Breast epithelium (tissue), 3 donors: ENCODE measurements around the gene MEDAG.

Experiments used
- POLR2A ChIP-seq: fragments of 450-650 bp; IDR thresholded peaks from one replicate; pipeline ENCODE4 v1.6.1; 2016; ENCODE audit warnings: antibody characterized with exemption, mild to moderate bottlenecking, moderate library complexity
- POLR2AphosphoS5 ChIP-seq, 3 donors: sonication (generic); formaldehyde crosslinking; IDR thresholded peaks; one replicate each; pipeline ENCODE4 v1.6.1; 2017; ENCODE audit warnings: antibody characterized with exemption in 3 of 3
- TF ChIP-seq, protein P1 (sequence below), 3 donors: fragments of 450-650 bp; IDR thresholded peaks; one replicate each; pipeline ENCODE4 v1.5.1; 2016 to 2017; ENCODE audit warnings: antibody characterized with exemption in 3 of 3, mild to moderate bottlenecking in 3 of 3, moderate library complexity in 3 of 3

DNA sequence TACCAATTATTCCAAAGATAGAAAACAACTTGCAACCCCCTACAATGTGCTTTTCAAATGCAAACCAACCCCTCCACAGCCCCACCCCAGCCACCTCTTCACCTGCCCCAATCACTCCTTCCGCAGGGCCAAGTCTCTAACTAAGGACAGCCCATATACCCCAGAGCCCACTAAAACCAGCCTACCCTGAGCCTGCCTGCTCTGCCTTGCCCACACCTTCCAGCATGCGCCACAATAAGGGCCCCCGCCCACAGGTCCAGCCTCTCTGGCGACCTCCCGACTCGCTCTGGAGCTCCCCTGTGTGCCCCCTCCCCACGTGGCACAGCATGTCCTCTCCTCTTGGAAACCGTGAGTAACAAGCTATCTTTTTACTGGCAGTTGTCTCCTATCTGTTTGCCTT lies 42.8 kb upstream of the MEDAG start:
- TF ChIP-seq, protein P1, sequence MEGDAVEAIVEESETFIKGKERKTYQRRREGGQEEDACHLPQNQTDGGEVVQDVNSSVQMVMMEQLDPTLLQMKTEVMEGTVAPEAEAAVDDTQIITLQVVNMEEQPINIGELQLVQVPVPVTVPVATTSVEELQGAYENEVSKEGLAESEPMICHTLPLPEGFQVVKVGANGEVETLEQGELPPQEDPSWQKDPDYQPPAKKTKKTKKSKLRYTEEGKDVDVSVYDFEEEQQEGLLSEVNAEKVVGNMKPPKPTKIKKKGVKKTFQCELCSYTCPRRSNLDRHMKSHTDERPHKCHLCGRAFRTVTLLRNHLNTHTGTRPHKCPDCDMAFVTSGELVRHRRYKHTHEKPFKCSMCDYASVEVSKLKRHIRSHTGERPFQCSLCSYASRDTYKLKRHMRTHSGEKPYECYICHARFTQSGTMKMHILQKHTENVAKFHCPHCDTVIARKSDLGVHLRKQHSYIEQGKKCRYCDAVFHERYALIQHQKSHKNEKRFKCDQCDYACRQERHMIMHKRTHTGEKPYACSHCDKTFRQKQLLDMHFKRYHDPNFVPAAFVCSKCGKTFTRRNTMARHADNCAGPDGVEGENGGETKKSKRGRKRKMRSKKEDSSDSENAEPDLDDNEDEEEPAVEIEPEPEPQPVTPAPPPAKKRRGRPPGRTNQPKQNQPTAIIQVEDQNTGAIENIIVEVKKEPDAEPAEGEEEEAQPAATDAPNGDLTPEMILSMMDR (IDR thresholded peaks at IDR 0.05) = no peak
- TF ChIP-seq POLR2A (no peak), POLR2AphosphoS5 (IDR thresholded peaks at IDR 0.05) (no peak)
